ENCODE data around the gene CCNA1.

DNA sequence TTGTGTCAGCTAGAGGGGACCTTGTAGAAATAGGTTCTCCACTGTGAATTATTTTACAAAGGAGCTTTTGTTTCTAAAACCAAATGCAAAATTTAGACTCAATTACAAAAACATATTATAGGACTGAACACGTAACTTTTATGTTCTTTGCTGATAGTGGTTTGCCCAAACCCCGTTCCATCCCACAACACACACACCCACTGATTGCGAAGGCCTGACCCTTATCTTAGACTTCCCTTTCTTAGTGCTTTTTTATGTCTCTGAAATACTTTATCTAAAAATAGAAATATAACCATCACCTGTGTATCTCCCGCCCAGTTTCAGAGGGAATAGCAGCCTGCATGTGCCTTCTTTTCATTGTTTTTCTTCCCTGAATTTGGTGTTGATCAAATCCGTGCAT, 13.0 kb downstream of the CCNA1 start:
- TF ChIP-seq, protein P1, sequence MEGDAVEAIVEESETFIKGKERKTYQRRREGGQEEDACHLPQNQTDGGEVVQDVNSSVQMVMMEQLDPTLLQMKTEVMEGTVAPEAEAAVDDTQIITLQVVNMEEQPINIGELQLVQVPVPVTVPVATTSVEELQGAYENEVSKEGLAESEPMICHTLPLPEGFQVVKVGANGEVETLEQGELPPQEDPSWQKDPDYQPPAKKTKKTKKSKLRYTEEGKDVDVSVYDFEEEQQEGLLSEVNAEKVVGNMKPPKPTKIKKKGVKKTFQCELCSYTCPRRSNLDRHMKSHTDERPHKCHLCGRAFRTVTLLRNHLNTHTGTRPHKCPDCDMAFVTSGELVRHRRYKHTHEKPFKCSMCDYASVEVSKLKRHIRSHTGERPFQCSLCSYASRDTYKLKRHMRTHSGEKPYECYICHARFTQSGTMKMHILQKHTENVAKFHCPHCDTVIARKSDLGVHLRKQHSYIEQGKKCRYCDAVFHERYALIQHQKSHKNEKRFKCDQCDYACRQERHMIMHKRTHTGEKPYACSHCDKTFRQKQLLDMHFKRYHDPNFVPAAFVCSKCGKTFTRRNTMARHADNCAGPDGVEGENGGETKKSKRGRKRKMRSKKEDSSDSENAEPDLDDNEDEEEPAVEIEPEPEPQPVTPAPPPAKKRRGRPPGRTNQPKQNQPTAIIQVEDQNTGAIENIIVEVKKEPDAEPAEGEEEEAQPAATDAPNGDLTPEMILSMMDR (IDR thresholded peaks at IDR 0.05): no peak
- TF ChIP-seq POLR2A (IDR thresholded peaks at IDR 0.05): no peak

All from prostate gland (tissue), 2 donors.